Posterior vena cava (tissue), 2 donors: ENCODE measurements around the gene FAM228B. TPM values are rescaled to one million over a fixed set of nuclear protein-coding genes. Genes with fewer than 3 reads are reported as not detected.

Experiments
- total RNA-seq, 2 donors: library from RNA; stranded (reverse); fragmentation: NEBNext Ultra II Directional; extraction: Animal tissue kit (Norgen Biotek cat#: 25700); gene quantifications; one replicate each; pipeline ENCODE4 v1.2.1, GENCODE V29; 2021
- donor health status: DM: yes; HTN: yes; CAD: no.
- donor health status: DM: yes; HTN: yes; CAD: no.

The FAM228B gene
- total RNA-seq, 2 donors from 2014 or later, result 33.8 to 38.2 TPM

Other genes with a start within 250 kb of the FAM228B start
- 10 to 100 TPM; 21.8 to 28.8 TPM for gene ATAD2B, start 196.3 kb upstream of the FAM228B start, total RNA-seq
- gene UBXN2A, start 183.0 kb upstream of the FAM228B start, total RNA-seq, result 10 to 100 TPM; 17.6 to 22.1 TPM
- not detected for gene MFSD2B, start 113.4 kb upstream of the FAM228B start, total RNA-seq
- gene WDCP, start 76.1 kb upstream of the FAM228B start, total RNA-seq, result 1 to 10 TPM; 5.6 to 5.7 TPM
- gene FKBP1B, start 73.7 kb upstream of the FAM228B start, total RNA-seq, result 1 to 10 TPM; 3.9 to 5.9 TPM
- gene SF3B6, start 47.1 kb upstream of the FAM228B start, total RNA-seq, result 10 to 100 TPM; 59.3 to 66.7 TPM
- 10 to 100 TPM in 1 of 2 donors, 1 to 10 TPM in 1; 9.8 to 23.5 TPM for gene TP53I3, start 38.6 kb upstream of the FAM228B start, total RNA-seq
- 1 to 10 TPM in 1 of 2 donors, under 1 TPM in 1; 0.67 to 1.0 TPM for gene PFN4, start 135 bp upstream of the FAM228B start, total RNA-seq
- 1 to 10 TPM; 1.1 to 2.2 TPM for gene FAM228A, start 51.6 kb downstream of the FAM228B start, total RNA-seq
- gene ITSN2, start 237.1 kb downstream of the FAM228B start, total RNA-seq, result 10 to 100 TPM; 57.7 to 77.0 TPM